Measurements from ENCODE around the gene CASTOR2.
"Not testable (repeated sequence)": the region's sequence is repeated elsewhere in the genome, so short reads cannot be mapped to it uniquely, and the experiment has no call there.

CASTOR2 gene

DNA sequence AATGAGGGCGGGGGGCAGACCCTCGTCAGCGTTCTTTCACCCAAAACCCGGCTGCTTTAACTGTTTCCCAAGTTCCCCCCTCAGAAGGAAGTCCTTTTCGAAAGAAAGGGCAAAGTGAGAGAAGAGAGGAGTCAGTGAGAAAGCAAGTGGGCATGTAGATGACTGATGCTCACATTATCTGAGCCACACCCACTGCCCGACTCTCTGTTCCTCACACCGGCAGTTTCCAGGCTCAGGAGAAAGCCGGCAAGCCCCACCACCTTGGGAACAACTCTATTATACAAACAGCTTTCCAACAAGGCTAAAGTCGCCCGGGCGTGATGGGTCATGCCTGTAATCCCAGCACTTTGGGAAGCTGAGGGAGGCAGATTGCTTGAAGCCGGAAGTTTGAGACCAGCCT, 86.0 kb downstream of the CASTOR2 start:
- no peak for DNase-seq (ENCODE audit: low read depth)

- peak; percentile 85 for DNase-seq (ENCODE audit: low read depth)
Observed at GRCh38 chr7:75054744-75055143, 90.2 kb downstream of the CASTOR2 start.

GRCh38 chr7:75055155-75055554, 90.7 kb downstream of the CASTOR2 start:
- DNase-seq (ENCODE audit: low read depth) = peak; percentile 73

DNA sequence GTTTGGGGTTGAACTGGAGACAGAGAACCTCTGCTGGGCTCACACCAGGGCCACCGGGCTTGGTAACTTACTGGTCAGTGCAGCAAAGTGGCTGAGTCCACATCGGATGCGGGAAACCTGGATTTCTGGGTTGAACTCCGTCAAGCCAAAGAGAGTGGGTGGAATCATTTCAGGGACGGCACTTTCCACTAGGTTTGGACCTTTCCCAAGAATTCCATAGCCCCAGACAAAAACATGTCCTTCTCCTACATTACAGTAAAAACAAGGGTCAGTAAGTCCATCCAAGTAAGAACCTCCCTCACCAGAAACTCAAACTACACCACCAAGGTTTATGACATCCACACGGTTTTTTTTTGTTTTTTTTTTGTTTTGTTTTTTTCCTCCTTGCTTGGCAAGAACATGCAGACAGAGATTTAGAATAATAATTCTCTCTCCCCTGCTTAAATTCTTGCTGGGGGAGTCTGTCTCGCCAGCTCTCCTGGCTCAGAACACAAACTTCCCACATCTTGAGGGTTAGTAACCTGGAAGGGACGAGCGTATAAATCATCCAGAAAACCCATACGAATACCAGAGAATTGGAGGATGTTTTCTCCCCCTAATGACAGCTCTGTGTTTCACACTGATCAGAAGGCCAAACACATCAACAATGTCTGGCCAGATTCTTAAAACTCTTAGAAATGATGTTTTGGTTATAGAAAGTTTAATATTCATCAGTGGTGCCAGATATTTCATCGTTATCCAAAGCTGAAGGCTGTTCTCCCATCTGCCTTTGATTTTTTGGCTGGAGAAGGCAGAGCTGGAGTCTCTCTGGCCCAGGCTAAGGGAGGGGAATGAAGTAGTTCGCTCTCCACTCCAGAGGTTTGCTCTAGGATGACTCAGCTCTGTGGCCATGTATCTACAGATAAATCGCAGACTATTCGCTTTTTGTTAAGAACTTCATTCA, 91.6 kb downstream of the CASTOR2 start:
- peak; percentile 83 for DNase-seq (ENCODE audit: low read depth)

- DNase-seq (ENCODE audit: low read depth) = no peak
Observed at GRCh38 chr7:75058406-75058805, 93.9 kb downstream of the CASTOR2 start.

- no peak for DNase-seq (ENCODE audit: low read depth)
Observed at GRCh38 chr7:75064291-75064690, 99.8 kb downstream of the CASTOR2 start.

- no peak for DNase-seq (ENCODE audit: low read depth)
Observed at GRCh38 chr7:75064801-75065200, 100.3 kb downstream of the CASTOR2 start.

GRCh38 chr7:75066521-75066920, 102.0 kb downstream of the CASTOR2 start:
- DNase-seq (ENCODE audit: low read depth) = no peak

GRCh38 chr7:75072981-75073283, 108.4 kb downstream of the CASTOR2 start:
- no peak for DNase-seq (ENCODE audit: low read depth)

- DNase-seq (ENCODE audit: low read depth) = not testable (repeated sequence)
Observed at GRCh38 chr7:75074262-75074641, 109.7 kb downstream of the CASTOR2 start.
